Amygdala (tissue), 56 donors: ENCODE results near the gene NUAK2.
A peak's percentile ranks its signal among the peaks of the same experiment; 100 is the strongest.
"Not testable (repeated sequence)": the region's sequence is repeated elsewhere in the genome, so short reads cannot be mapped to it uniquely, and the experiment has no call there.

ENCODE experiments used
- DNase-seq, 56 donors: peaks; one replicate each; lab custom pipeline; 2025; lab: John Stamatoyannopoulos, UW

The NUAK2 gene

DNA sequence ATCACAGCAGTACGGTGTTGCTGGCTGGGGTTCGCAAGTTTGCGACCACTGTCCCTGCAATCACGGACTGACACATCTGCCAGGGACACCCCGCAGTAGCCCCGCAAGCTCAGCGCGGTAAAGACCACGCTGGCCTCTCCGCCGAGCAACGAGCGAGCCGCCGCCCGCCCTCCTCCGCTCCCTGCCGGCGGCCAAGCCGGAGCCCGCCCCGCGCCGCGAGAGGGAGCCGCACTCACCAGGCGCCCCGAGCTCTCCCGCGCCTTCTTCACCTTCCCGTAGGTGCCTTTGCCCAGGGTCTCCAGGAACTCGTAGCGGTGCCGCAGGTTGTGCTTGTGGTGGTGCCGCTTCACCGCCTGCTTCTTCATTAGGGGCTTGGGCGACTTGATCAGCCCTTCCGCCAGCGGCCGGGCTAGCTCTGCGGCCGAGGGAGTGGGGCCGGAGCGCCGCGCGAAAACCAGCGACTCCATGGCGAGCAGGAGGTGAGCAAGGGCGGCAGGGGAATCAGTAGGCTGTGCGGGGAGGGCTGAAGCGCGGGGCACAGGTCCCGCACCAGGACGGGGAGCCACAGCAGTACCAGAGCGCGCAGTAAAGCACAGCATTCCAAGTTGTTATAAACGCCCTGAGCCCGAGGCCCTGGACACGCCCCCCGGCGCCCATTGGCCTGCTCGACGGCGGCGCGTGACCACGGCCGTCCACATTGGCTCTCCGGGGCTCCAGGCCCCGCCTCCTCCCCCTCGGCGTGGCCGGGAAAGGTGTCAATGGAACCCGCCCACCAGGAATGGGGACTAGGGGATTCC is at the start of gene NUAK2:
Gene NUAK2, minus strand, starts transcription at position 584 of the 797 bp plus-strand sequence. Its CDS starts 117 bp downstream, at position 467.
- peak; percentile 19 to 94 (median 80) for DNase-seq

DNA sequence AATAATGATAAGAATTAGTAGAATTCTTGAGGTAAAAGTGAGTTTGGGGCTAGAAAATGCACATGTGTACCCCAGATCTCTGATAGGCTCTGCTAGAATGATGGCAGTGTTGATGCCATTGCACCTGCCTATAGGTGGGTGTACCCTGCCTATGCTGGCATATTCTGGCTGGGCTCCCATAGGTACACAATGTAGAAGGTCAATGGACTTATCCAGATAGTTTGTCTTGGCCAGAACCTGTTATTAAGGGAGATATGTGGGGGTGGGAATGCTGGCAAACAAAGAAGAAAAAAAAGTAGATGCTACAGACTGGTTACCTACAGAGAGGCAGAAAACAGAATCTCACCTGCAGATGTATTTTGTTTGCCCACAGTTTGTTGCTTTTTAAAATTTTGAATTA is 49.2 kb upstream of the NUAK2 start:
- no peak for DNase-seq

DNA sequence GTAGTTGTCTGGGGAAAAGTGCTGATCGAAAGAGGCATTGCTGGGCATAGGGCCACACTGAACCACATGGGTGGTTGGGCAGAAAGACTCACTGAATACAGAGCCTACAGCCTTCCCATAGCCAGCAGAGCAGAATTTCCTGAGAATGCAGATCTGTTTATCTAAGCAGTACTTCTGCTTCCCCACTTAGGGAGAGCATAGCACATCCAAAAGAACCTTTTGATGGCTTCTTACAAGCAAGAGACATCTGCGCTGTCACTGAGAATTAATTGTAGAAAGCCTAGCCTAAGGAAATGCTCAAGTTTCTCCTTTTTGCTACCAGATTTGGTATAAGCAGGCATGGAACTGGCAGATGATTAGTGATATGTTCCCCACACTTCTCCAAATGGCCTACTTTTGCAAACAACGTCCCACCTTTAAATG is 48.2 kb upstream of the NUAK2 start:
- peak in 11 of 56 donors; percentile 10 to 61 (median 21) for DNase-seq

DNA sequence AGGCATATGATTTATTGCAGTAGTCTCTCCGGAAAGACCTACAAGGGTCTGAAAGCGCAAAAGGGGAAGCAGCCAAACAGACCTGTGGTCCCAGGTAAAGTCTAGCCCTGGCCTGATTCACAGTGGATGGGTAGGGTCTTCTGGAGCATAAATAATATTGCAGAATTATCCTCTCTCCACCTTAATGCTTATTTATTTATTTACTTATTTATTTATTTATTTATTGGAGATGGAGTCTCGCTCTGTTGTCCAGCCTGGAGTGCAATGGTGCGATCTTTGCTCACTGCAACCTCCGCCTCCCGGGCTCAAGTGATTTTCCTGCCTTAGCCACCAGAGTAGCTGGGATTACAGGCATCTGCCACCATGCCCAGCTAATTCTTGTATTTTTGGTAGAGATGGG is 46.9 kb upstream of the NUAK2 start:
- no peak for DNase-seq

DNA sequence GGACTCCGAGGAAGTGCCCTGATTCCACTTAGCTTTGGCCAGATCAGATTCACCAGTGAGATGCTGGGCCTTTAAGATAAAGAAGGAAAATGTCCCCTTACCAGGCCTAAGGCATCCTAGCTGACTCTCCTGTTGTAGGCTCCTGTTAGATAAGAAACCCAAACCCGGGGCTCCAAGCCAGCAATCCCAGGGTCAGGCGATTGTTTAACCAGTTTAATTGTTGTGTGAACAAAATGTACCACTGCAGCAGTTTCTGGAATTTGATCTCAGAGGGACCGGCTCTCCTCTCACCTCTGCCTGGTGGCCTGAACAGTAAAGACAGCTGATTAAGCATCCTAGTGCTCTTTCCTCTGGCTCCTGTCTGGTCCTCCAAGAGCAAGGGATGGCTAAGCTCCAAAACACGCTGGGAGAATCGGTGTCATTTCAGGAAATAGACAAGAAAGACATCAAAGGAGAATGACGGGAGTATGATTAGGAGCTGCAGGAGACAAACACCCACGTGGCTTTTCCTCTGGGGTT is 44.5 kb upstream of the NUAK2 start:
- DNase-seq = no peak

DNA sequence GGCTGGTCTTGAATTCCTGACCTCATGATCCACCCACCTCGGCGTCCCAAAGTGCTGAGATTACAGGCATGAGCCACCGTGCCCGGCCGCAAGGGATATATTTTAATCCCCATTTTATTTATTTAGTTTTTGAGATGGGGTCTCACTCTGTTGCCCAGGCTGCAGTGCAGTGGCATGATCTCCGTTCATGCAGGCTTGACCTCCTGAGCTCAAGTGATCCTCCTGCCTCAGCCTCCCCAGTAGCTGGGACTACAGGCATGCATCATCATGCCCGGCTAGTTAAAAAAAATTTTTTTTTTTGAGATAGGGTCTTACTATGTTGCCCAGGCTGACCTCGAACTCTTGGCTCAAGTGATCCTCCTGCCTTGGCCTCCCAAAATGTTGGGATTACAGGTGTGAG is 43.5 kb upstream of the NUAK2 start:
- not testable (repeated sequence) for DNase-seq

DNA sequence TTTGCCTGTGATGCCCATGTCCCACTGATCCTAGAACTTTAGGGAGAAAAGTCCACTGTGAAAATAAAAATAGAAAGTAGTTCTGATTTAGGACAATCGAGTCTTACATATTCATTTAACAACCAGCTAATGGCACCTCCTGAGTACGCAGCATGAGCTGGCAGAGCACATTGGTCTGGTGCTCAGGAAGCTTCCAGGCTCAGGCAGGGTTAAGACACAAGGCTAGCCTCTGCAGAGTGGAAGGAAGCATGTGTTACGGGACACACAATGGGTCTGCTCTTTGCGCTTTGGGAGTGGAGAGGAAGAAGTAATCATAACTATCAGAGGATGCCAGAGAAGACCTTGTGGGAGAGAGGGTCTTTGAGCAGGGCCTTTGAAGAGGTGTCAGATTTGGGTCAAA is 39.3 kb upstream of the NUAK2 start:
- DNase-seq = no peak

DNA sequence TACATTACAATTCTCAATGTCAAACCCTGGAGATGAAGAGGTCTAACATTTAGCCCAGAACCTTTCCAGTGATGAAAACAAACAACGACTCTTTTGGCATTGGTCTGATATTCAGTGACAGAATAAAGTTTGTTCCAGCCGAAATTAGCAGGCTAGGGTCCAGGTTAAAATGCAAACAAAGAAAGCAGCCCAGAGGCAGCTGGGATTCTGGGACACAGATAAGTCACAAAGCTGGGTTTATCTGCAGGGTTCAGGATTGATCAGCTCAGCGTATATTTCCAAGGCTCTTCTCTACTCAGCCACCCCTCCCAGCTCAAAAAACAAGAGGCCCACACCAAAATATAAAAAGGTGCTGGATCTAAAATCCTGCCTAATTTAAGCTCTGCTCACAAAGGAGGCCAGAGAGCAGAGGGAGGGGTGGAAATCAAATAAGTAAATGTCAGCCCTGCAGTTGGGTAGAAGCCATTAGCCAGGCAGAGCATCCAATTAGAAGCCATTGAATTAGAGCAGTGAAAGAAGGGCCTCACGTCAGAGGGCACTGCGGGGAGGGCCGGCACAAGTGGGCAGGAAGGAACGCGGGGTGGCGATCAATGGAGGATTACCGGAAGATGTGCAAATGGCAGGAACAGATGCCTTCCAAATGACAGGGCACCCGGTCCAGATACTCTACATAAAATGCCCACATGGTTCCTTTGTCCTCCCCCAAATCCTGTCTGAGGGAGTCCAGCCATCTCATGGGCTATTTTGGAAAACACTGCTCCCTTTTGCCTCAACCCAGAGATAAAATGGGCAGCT is 38.4 kb upstream of the NUAK2 start:
- DNase-seq = peak in 31 of 56 donors; percentile 6 to 71 (median 46)

DNA sequence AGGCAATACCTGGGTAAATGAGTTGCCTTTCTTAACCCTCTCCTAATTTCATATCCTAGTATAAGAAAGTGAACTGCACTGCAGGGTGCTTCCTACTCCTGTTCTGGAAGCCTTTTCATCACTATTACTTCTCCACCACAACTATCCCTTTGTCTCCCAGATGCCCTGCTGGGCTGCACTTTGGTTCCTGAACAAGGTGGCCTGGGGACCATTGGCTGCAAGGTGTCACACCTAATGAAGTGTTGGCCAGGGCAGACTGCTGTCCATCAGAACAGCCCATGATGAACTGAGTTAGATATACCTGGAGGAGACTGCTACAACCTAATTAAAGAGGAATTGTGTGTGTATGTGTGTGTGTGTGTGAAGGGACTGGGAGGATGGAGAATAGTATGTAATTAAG is 37.0 kb upstream of the NUAK2 start:
- DNase-seq = no peak

DNA sequence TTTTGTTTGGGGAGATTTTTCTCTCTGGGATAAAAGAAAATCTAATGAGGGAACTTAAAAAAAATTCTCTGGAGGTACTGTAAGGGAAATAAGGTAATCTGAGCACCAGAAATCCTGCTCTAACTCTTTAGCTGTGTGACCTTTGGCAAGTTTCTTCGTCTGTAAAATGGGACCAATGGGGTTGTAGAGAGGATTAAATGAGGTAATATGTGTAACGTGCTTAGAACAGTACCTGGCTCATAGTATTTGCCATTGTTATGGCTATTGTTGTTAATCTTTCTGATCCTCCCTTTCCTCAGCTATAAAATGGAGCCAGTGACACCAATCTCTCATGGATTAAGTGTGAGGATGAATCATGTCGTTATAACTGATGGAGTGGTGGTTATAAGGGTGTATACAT is 36.0 kb upstream of the NUAK2 start:
- no peak for DNase-seq

DNA sequence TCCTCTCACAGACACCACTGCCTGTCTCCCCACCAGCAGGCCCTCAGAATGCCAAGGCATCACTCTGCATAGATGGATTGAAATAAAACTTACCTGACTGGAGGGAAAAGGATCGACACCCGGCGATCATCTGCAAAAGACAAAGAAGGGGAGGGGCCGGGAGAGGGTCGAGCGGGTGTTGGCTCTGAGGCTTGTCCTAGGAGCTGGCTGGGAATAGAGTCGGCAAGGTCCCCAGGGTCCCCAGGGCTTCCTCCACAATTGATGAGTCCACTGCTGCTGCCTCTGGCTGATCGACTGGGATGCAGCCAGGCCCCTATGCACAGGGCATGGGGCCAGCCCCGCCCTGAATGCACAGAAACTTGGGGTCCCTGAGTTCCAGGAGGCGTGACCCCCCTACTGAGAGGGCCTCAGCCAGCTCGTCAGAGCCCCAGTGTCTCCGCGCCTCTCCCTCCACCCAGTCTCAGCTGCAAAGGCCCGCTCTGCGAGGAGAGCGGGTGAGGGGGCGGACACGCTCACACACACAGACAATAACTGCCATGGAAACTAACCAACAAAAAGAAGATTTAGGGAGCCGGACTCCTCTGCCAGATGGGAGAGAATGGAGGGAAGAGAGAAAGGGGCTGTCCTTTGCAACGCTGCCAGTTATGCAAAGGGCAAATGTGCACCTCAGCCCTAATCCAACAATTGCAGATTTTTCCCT is 35.0 kb upstream of the NUAK2 start, which contains the start of gene KLHDC8A:
Gene KLHDC8A, minus strand, starts transcription at position 483 of the 700 bp plus-strand sequence. CDS start 13,318 bp downstream, outside the sequence.
- peak in 24 of 56 donors; percentile 13 to 69 (median 36) for DNase-seq

DNA sequence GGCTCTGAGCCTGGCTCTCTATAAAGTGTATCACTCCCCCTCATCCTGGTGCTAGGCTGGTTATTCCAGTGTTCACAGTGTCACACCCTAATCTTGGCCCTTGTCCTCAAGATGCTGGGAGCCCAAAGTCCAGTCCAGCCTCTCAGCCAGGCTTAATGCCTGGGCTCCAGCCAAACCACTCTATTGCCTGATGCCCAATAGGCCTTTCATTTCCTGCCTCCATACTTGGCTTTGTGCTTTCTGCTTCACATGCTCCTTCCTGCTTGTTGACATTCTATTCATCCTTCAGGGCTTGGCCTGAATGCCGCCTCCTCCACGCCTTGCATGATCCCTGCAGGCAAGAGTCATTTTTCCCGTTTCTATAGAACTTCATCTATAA is 33.5 kb upstream of the NUAK2 start:
- DNase-seq = peak in 9 of 56 donors; percentile 8 to 54 (median 25)

DNA sequence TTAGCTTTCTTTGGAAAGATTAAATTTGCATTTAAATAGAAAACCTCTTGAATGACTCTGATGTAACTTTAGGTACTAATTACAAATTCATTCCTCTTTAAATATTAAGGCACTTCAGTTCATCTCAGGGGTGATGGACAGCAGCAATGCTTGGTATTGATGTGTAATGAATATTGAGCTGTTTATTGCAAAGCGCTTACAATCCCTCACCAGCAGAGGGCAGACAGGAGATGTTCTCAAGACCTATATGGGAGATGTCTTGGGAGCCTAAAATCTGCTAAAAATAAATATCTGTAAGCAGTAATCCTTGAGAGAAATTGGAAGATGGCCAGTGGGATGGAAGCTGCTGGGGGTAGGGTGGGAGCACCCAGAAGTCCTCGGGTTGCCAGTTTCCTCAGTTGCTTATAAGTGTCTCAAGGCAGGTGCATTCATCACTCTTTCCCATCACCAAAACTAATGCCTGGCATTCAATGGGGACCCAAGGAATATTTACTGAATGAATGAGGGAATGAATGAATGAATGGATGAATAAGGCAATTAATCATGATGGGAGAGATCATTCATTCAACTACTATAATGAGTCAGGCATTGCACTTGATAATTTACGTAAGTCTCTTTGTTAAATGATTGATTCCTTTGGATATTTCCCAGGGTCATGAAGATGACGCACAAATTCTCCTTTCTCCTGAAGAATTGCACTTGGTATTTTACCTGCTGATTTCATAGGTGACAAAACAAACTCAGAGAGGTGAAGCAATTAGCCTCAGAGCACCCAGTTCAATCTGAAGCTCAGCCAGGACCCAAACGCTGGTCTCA is 32.9 kb upstream of the NUAK2 start:
- DNase-seq = peak in 27 of 56 donors; percentile 8 to 84 (median 37)

DNA sequence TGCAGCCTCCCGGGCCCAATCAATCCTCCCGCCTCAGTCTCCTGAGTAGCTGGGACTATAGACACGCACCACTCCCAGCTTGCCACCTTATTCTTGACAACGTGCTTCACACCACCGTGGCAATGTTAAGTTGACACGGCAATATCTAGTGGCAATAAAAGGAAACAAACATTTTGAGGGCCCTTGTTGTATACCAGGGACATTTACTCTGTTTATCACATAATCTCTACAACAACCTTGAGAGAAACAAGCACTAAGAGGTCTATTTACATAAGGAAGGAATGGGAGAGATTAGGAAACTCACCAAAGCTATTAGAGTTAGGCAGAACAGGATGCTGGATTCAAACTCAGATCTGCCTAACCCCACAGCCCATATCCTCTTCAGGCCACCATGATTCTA is 32.1 kb upstream of the NUAK2 start:
- DNase-seq = no peak

DNA sequence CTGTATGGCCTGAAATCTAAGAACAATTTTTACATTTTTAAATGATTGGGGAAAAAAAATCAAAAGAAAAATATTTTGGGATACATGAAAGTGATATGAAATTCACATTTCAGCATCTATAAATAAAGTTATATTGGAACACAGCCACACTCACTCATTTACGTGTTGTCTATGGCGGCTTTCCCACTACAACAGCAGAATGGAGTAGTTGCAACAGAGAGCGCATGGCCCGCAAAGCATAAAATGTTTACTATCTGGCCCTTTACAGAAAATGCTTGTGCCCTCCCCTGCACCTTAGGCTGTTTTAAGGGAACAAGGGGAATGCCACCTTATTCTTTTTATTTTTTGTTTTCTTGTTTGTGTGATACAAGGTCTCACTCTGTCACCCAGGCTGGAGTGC is 31.6 kb upstream of the NUAK2 start:
- DNase-seq = no peak

DNA sequence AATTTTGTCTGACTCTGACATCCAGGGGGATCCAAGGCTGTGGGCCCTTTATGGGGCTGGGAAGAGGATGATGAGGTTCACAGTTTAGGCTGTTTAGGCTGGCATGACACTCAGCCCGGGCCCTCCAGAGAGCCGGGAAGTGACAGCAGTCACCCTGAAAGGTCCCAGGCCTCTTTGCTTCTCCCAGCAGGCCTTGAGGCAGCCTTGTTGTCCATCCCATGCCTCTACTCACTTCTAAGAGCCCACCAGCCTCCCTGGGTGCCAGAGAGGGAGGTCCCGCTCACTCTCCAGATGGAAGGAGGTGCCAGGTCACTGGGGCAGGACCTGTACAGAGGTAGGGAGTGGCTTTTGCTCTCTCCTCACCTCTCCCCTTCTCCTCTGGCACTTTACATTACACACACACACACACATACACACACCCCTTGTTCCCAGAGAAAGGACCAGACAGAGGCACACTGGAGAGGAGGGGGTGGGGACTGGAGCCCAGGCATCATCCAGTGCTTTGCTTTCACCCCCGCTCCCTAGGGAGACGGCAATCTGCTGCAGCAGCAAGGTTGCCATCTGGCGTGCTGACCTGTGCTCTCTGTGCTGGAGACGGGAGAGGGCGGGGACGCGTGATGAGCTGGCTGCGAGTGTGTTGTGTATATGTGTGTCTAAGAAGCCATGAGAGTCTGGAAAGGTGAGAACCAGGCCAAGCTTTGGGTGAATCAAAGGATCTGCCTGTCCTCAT is 30.6 kb upstream of the NUAK2 start:
- peak in 3 of 56 donors; percentile 28 to 41 (median 36) for DNase-seq

DNA sequence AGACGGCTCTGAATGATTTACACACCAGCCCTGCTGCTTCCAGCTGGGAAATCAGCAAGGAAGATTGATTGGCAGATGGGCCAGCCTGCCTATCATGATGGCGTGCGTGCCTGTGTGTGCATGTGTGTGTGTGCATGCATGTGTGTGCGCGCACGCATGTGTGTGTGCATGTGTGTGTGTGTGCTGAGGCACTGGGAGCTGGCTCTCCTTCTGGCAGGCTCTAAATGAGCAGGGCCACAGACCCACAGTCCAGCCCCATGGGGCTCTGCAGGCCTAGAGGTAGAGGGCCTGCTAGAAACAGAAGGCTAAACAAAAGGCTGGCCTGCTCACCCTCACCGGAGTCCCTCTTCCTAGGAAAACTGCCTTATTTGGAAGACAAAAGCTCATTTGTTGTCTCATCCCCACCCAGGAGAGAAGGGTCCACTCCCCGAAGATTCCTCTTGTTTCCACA is 29.2 kb upstream of the NUAK2 start:
- no peak for DNase-seq

DNA sequence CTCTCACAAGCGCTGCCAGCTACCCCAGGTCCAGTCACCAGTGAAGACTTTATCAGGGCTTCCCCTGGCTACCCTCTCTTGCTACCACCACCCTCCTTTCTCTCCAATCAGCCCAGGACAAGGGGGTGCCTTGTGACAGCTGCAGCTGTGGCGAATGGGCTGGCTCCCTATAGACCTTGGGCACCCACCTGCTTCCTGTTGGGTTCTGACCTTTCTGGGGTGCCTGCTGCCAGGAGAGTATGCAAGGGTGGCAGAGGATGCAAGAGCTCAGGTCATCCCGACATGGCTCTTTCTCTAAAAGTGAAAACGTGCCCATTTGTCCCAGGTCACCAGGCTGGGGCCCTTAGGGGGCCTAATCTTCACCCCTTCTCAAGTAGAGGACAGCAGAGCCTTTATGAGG is 28.6 kb upstream of the NUAK2 start:
- no peak for DNase-seq
